Eye (tissue), 1 donor: ENCODE measurements around the gene OR2J2.
"Not testable (repeated sequence)": the region's sequence is repeated elsewhere in the genome, so short reads cannot be mapped to it uniquely, and the experiment has no call there.

Experiments used
- DNase-seq: peaks from one replicate; pipeline ENCODE4 v3.0.0-alpha.2; 2015

The OR2J2 gene

DNA sequence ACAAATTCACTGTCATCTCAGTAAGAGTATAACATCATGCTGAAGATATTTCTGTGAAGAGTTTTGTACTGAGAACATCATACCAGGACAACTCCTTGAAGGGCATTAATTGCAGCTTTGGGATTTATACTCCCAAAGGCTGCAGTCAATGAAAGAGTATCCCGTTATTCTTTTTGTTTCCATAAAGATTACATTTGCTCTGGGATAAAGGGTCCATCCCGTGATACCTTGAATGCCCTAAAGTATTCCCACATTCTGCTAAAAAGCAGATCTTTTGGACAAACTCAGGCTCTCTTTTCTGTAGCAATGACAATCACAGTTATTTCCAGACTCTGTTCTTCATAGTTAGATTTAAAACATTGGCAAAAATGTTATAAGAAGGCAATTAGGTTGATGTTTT lies at the start of gene OR2J2:
TSS of gene OR2J2 (plus strand) at position 301 of the 400 bp plus-strand sequence. CDS start 2,729 bp downstream, outside the sequence.
- DNase-seq = not testable (repeated sequence)

DNA sequence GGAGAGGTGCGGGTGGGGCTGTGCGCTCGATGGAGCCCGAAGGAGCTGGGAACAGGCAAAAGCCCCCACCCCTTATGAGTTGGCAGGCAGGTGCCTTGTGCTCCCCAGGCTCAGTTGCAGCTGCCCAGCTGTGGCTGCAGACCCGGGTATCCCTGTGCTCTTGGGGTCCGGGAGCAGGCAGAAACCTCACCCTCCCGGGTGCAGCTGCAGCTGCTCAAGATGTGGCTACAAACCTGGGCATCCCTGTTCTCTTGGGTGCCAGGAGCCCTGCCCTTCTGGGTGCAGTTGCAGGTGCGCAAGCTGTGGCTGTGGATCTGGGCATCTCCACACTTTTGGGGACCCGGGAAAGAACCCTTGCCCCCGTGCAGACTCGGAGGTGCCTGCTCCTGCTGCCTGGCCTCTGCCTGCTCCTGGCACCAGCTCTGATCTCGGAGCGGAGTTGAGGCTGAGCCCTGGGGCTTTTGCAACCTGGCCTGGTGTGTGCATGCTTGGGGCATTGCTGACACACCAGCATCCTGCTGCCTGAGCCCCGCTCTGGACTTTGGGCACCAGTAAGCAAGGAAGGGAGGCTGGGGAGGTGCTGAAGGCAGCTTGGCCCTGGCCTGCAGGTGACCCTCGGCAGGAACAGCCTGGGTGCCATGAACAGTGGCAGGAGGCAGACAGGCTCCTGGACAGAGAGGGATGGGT lies 41.2 kb upstream of the OR2J2 start:
- DNase-seq = no peak

DNA sequence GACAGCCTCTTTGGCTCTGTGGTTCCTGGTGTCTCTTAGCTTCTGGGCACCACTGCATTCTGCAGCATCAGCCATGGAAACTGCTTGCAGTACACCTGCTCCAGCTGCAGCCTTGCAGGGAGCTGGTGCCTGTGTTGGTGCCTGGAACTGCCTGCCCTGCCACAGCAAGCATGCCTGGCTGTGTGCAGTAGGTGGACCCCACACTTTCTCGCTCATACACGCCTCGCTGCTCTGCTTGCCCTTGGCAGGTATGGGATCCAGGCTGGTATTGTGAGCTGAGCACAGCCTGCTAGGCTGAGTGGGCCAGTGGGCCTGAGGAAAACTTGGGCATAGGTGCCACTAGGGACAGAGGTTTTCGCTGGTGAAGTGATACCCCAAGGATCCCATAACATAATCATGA lies 40.1 kb upstream of the OR2J2 start:
- no peak for DNase-seq

GRCh38 chr6:29131691-29132090 lies 39.0 kb upstream of the OR2J2 start:
- DNase-seq = no peak

DNA sequence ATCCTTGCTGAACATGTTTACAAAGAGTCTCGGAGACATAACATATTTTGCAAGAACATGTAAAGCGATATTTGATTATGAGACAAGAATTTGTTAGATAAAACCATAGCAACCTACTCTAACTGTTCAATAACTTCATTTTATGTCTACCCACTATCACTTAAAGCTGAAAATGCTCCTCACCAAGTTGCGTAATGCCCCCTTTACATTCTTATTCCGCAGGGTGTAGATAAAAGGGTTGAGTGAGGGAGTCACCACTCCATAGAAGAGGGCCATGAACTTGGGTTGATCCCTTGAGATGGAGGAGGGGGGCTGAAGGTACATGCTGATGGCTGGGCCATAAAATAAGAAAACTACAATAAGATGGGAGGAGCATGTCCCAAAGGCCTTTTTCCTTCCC lies 33.0 kb upstream of the OR2J2 start:
- no peak for DNase-seq

GRCh38 chr6:29141606-29142005 lies 29.1 kb upstream of the OR2J2 start:
- DNase-seq = no peak

DNA sequence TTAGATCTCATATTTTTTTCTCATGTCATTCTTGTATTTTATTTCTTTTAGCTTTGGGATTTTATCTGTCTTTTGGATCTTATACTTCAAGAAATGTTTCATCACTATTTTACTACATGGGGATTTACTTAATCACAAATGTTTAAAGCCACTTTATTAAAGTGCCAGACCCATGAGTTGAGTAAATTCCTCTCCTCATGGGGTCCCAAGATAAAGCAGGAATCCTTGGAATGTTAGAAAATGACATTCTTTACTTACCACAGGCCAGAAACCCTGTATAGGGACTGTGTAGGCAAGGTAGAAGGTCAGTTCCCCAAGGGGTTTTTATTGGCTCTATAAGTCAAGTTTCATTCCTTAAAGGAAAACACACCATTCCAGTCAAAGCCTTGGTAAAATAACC lies 28.4 kb upstream of the OR2J2 start:
- no peak for DNase-seq

DNA sequence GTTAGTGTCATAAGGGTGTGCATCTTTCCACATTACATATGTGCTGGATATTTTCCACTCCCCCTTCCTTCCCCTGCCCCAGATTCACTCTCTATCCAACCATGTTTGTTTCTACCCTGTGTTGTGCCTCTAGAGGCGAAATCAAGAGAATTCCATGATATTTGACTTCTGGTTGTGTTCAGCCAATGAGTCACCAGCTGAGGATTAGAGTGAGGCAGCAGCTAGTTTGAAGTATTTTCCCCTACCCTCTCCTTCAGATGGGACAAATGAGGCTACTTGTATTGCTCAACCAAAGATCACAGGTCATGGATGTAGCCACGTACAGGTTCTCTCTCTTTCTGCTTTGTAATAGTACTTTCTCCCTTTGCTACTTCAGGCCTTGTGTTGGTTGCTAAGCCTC lies 24.5 kb upstream of the OR2J2 start:
- DNase-seq = no peak

DNA sequence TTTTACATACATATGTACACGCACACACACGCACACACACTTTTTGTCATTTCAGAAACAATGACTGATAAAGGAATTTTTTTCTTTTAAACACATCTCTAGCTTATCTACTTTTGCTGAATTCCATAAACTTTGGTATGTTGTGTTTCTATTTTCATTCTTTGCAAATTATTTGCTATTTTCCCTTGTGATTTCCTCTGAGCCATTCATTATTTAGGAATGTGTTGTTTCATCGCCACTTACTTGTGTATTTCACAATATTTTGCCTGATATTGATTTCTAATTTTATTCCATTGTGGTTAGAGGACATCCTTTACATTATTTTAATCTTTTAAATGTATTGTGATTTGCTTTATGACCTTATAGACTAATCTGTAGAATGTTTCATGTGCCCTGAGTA lies 23.6 kb upstream of the OR2J2 start:
- DNase-seq = no peak

DNA sequence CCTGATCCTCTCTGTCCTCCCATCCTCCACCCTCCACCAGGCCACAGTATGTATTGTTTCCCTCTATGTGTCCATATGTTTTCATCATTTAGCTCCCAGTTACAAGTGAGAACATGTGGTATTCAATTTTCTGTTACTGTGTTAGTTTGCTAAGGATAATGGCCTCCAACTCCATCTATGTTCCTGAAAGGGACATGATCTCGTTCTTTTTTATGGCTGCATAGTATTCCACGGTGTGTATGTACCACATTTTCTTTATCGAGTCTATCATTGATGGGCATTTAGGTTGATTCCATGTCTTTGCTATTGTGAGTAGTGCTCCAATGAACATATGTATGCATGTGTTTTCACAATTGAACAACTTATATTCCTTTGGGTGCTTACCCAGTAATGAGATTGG lies 21.3 kb upstream of the OR2J2 start:
- DNase-seq = not testable (repeated sequence)

GRCh38 chr6:29153083-29153482 lies 17.6 kb upstream of the OR2J2 start:
- no peak for DNase-seq

- not testable (repeated sequence) for DNase-seq
Observed at GRCh38 chr6:29155182-29155581, 15.5 kb upstream of the OR2J2 start.

DNA sequence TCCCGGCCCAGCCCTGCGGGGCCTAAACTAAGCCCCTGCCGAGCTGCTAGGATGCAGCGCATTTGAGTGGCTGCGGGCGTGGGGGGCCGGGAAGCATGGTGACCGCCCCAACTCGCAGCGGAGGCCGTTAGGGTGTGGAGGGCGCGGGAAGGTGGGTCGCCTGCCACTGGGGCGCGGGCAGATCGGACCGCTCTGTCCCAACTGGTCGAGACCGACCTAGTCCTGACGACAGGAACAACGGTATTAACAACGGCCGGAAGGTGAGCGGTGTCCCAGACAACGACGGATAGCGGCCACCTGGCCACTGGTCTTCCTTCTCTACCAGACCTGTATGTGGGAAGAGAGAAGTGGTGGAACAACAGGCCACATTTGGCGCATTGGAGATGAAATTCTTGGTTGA lies 10.8 kb upstream of the OR2J2 start:
- not testable (repeated sequence) for DNase-seq

DNA sequence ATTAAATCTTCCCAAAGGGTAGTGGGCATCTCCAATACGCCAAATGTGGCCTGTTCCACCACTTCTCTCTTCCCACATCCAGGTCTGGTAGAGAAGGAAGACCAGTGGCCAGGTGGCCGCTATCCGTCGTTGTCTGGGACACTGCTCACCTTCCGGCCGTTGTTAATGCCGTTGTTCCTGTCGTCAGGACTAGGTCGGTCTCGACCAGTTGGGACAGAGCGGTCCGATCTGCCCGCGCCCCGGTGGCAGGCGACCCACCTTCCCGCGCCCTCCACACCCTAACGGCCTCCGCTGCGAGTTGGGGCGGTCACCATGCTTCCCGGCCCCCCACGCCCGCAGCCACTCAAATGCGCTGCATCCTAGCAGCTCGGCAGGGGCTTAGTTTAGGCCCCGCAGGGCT lies 5.1 kb upstream of the OR2J2 start:
- not testable (repeated sequence) for DNase-seq

GRCh38 chr6:29171736-29172135 lies 1.0 kb downstream of the OR2J2 start:
- no peak for DNase-seq

- no peak for DNase-seq
Observed at GRCh38 chr6:29183594-29183993, 12.9 kb downstream of the OR2J2 start.

GRCh38 chr6:29188659-29189058 lies 18.0 kb downstream of the OR2J2 start:
- not testable (repeated sequence) for DNase-seq

DNA sequence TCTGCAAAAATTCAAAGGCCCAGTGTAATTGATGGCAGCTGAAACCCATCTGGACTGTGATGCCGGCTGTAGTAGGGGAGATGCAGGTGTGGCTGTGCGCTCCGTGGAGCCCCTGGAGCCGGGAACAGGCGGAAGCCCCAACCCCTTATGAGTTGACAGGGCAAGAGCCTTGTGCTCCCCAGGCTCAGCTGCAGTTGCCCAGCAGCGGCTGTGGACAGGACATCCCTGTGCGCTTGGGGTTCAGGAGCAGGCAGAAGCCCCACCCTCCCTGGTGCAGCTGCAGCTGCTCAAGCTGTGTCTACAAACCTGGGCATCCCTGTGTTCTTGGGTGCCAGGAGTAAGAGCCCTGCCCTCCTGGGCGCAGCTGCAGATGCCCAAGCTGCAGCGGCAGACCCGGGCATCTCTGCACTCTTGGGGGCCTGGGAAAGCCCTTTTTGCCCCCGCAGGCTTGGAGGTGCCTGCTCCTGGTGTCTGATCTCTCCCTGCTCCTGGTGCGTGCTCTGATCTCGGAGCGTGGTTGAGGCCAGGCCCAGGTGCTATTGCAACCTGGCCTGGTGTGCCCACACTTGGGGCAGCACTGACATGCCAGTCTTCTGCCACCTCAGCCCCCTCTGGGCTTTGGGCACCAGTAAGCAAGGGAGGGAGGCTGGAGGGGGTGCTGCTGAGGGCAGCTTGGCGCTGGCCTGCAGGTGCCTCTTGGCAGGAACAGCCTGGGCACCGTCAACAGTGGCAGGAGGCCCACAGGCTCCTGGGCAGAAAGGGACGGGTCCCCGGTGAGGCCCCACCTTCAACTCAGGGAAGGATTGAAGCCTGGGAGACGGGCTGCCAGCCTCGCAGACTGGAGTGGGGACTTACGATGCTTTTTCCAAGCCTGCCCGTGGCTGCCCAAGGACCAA lies 30.3 kb downstream of the OR2J2 start:
- no peak for DNase-seq

DNA sequence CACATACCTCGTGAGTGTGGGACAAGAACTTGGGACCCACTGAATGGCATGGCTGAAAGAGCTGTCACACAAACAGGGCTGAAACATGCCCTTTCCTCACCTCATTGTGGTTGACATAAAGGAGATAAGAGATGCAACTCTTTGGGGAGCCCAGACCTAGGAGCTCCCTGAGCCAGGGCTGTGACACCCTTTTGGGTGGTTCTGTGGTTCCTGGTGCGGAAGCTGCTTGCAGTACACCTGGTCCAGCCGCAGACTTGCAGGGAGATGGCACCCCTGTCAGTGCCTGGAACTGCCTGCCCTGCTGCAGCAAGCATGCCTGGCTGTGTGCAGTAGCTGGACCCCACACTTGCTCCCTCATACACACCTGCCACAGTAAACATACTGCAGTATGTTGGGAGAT lies 31.3 kb downstream of the OR2J2 start:
- DNase-seq = no peak

DNA sequence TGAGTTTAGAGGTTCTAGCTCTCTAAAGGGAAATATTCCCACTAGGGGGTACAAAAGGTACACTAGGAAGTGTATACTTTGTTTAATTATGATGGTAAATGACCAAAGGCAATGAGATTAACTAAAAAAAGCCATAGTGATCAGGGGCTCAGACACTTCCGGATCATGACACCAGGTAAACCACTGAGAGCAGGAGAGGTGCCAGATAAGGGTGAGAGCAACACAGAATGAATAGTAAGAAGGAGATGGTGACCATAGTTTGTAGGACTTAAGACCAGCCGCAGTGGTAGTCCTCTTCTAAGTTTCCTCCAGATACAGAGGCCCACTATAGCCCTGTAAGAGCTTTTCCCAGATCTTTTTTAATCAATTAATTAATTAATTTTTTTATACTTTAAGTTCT lies 40.8 kb downstream of the OR2J2 start:
- no peak for DNase-seq

DNA sequence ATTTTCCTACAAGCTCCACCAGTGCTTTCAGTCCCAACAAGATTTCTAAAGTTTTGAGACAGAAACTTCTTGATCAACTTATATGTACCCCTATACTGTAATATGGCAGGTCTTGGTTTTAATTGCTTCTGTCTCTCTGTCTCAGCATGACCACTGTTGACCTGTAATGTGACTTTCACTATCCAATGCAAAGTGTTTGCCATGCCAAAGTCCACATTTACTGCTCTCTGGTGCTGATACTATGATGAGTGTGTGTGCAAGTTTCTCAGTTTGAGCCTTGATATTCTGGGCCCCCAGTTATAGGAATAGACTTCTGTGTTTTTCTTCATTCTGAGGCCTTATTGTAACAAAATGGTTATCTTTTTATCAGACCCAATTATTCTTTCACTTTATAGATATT lies 45.8 kb downstream of the OR2J2 start:
- no peak for DNase-seq

- not testable (repeated sequence) for DNase-seq
Observed at GRCh38 chr6:29217242-29217641, 46.5 kb downstream of the OR2J2 start.

- not testable (repeated sequence) for DNase-seq
Observed at GRCh38 chr6:29218056-29218455, 47.3 kb downstream of the OR2J2 start.
